Astrocyte (in vitro differentiated cells and primary cell): ENCODE measurements around the gene IFI27L1.

Experiments used
- CTCF ChIP-seq: IDR thresholded peaks from 2 replicates; pipeline ENCODE4 v1.5.1; 2011; ENCODE audit warnings: low read depth, mild to moderate bottlenecking, inconsistent platforms, low read length, moderate library complexity; ENCODE audit not compliant: insufficient read depth
- EZH2 ChIP-seq: IDR thresholded peaks from 2 replicates; pipeline ENCODE4 v1.6.1; 2012; ENCODE audit warnings: mild to moderate bottlenecking, low read length, inconsistent platforms; ENCODE audit not compliant: insufficient read depth

- no peak for TF ChIP-seq CTCF
- no peak for TF ChIP-seq EZH2
Measured at GRCh38 chr14:94144765-94145164, 63.7 kb downstream of the IFI27L1 start.
